Measurements from ENCODE around the gene SNAI3.

Gene SNAI3

GRCh38 chr16:88721815-88722755, 35.8 kb upstream of the SNAI3 start:
- DNase-seq (ENCODE audit: low read depth): no peak

GRCh38 chr16:88721236-88721635, 34.9 kb upstream of the SNAI3 start:
- no peak for DNase-seq (ENCODE audit: low read depth)

GRCh38 chr16:88720396-88720970, 34.2 kb upstream of the SNAI3 start:
- DNase-seq (ENCODE audit: low read depth): no peak

- DNase-seq (ENCODE audit: low read depth): no peak
Observed at GRCh38 chr16:88719933-88720296, 33.6 kb upstream of the SNAI3 start.

- DNase-seq (ENCODE audit: low read depth): no peak
Observed at GRCh38 chr16:88719267-88719932, 33.1 kb upstream of the SNAI3 start.

GRCh38 chr16:88718178-88718577, 31.9 kb upstream of the SNAI3 start:
- no peak for DNase-seq (ENCODE audit: low read depth)

GRCh38 chr16:88716601-88717001, 30.3 kb upstream of the SNAI3 start:
- no peak for DNase-seq (ENCODE audit: low read depth)

GRCh38 chr16:88716201-88716600, 29.9 kb upstream of the SNAI3 start:
- no peak for DNase-seq (ENCODE audit: low read depth)

GRCh38 chr16:88715312-88716190, 29.2 kb upstream of the SNAI3 start:
- DNase-seq (ENCODE audit: low read depth): no peak

GRCh38 chr16:88714420-88715302, 28.4 kb upstream of the SNAI3 start:
- DNase-seq (ENCODE audit: low read depth): no peak

GRCh38 chr16:88713568-88714419, 27.5 kb upstream of the SNAI3 start:
- no peak for DNase-seq (ENCODE audit: low read depth)

GRCh38 chr16:88713054-88713453, 26.7 kb upstream of the SNAI3 start:
- DNase-seq (ENCODE audit: low read depth): no peak

- DNase-seq (ENCODE audit: low read depth): no peak
Observed at GRCh38 chr16:88712362-88712979, 26.2 kb upstream of the SNAI3 start.

- DNase-seq (ENCODE audit: low read depth): no peak
Observed at GRCh38 chr16:88711750-88712340, 25.5 kb upstream of the SNAI3 start.

- no peak for DNase-seq (ENCODE audit: low read depth)
Observed at GRCh38 chr16:88710556-88710955, 24.2 kb upstream of the SNAI3 start.

- no peak for DNase-seq (ENCODE audit: low read depth)
Observed at GRCh38 chr16:88706965-88707826, 20.9 kb upstream of the SNAI3 start.

GRCh38 chr16:88706229-88706964, 20.1 kb upstream of the SNAI3 start, which contains the start of the genes CTU2 and RNF166:
Gene CTU2 (plus strand): TSS chr16:88706503. CDS start chr16:88706531, 28 bp downstream.
Gene RNF166 (minus strand): TSS chr16:88706408. CDS start chr16:88706325, 83 bp downstream.
- DNase-seq (ENCODE audit: low read depth): peak; percentile 58
